Measurements from ENCODE around the gene ATF4.

ATF4 gene

GRCh38 chr22:39476664-39477063, 43.7 kb upstream of the ATF4 start:
- peaks cover 12% of the 10 kb centered on the region for H3K36me3 ChIP-seq (ENCODE audit: low read length)
- H3K9me3 ChIP-seq (ENCODE audit: insufficient read depth, low read length) = no peaks in the 10 kb centered on the region
- H3K27ac ChIP-seq (ENCODE audit: low read depth, low read length) = no peak overlapping the region
- H3K4me3 ChIP-seq (ENCODE audit: insufficient read depth, low read length, poor library complexity, severe bottlenecking) = no peak overlapping the region
- H3K9me2 ChIP-seq (replicated peaks; ENCODE audit: insufficient read depth, low read length) = no peaks in the 10 kb centered on the region
- peaks cover 18% of the 10 kb centered on the region; the same call in 1 of the 2 replicates for H4K20me1 ChIP-seq (ENCODE audit: low read depth, low read length)
- H3K9ac ChIP-seq (ENCODE audit: low read length) = no peak overlapping the region
- no peaks in the 10 kb centered on the region for H3K27me3 ChIP-seq (ENCODE audit: low read length)
- peaks cover 4% of the 10 kb centered on the region; the same call in 1 of the 2 replicates for H3F3A ChIP-seq (ENCODE audit: insufficient read depth)
- no peak overlapping the region for H3K4me2 ChIP-seq (ENCODE audit: low read depth, low read length, poor library complexity, severe bottlenecking)
- no peak for TF ChIP-seq EZH2phosphoT487 (conservative IDR thresholded peaks at IDR 0.05; ENCODE audit: low read length)
- TF ChIP-seq CTCF (IDR thresholded peaks at IDR 0.05; ENCODE audit: insufficient read depth, low read length, poor library complexity, severe bottlenecking) = no peak
- H2AFZ ChIP-seq (ENCODE audit: low read depth, low read length, severe bottlenecking) = no peak overlapping the region
- H3K79me2 ChIP-seq (ENCODE audit: insufficient read depth, low read length) = peaks cover 100% of the 10 kb centered on the region

GRCh38 chr22:39477542-39477941, 42.8 kb upstream of the ATF4 start:
- Histone ChIP-seq H3K79me2 (ENCODE audit: insufficient read depth, low read length) (peaks cover 100% of the 10 kb centered on the region), H3K27me3 (ENCODE audit: low read length) (no peaks in the 10 kb centered on the region), H2AFZ (ENCODE audit: low read depth, low read length, severe bottlenecking) (no peak overlapping the region), H4K20me1 (ENCODE audit: low read depth, low read length) (peaks cover 18% of the 10 kb centered on the region; the same call in 1 of the 2 replicates), H3K4me2 (ENCODE audit: low read depth, low read length, poor library complexity, severe bottlenecking) (no peak overlapping the region), H3K9me2 (replicated peaks; ENCODE audit: insufficient read depth, low read length) (no peaks in the 10 kb centered on the region), H3K9me3 (ENCODE audit: insufficient read depth, low read length) (no peaks in the 10 kb centered on the region), H3F3A (ENCODE audit: insufficient read depth) (peaks cover 4% of the 10 kb centered on the region; the same call in 1 of the 2 replicates), H3K27ac (ENCODE audit: low read depth, low read length) (no peak overlapping the region), H3K9ac (ENCODE audit: low read length) (no peak overlapping the region), H3K36me3 (ENCODE audit: low read length) (peaks cover 14% of the 10 kb centered on the region), H3K4me3 (ENCODE audit: insufficient read depth, low read length, poor library complexity, severe bottlenecking) (no peak overlapping the region)
- TF ChIP-seq EZH2phosphoT487 (conservative IDR thresholded peaks at IDR 0.05; ENCODE audit: low read length) (no peak), CTCF (IDR thresholded peaks at IDR 0.05; ENCODE audit: insufficient read depth, low read length, poor library complexity, severe bottlenecking) (no peak)

- Histone ChIP-seq H3K9me3 (ENCODE audit: insufficient read depth, low read length) (no peaks in the 10 kb centered on the region), H2AFZ (ENCODE audit: low read depth, low read length, severe bottlenecking) (no peak overlapping the region), H3K9ac (ENCODE audit: low read length) (no peak overlapping the region), H3K27ac (ENCODE audit: low read depth, low read length) (no peak overlapping the region), H3K79me2 (ENCODE audit: insufficient read depth, low read length) (peaks cover 99% of the 10 kb centered on the region), H3F3A (ENCODE audit: insufficient read depth) (peaks cover 4% of the 10 kb centered on the region; the same call in 1 of the 2 replicates), H3K9me2 (replicated peaks; ENCODE audit: insufficient read depth, low read length) (no peaks in the 10 kb centered on the region), H3K36me3 (ENCODE audit: low read length) (peaks cover 14% of the 10 kb centered on the region), H3K27me3 (ENCODE audit: low read length) (no peaks in the 10 kb centered on the region), H3K4me2 (ENCODE audit: low read depth, low read length, poor library complexity, severe bottlenecking) (no peak overlapping the region), H3K4me3 (ENCODE audit: insufficient read depth, low read length, poor library complexity, severe bottlenecking) (no peak overlapping the region), H4K20me1 (ENCODE audit: low read depth, low read length) (peaks cover 18% of the 10 kb centered on the region; the same call in 1 of the 2 replicates)
- TF ChIP-seq CTCF (IDR thresholded peaks at IDR 0.05; ENCODE audit: insufficient read depth, low read length, poor library complexity, severe bottlenecking) = no peak
- TF ChIP-seq EZH2phosphoT487 (conservative IDR thresholded peaks at IDR 0.05; ENCODE audit: low read length) = no peak
Observed at GRCh38 chr22:39478441-39478850, 41.9 kb upstream of the ATF4 start.

All from SU-DHL-6 (cell line).